EL (cell line): ENCODE measurements around the gene SYT8.

ENCODE experiments used
- DNase-seq: peaks from one replicate; pipeline ENCODE4 v3.0.0-alpha.2; 2016

The SYT8 gene

GRCh38 chr11:1819074-1819473, 15.7 kb upstream of the SYT8 start:
- no peak for DNase-seq

GRCh38 chr11:1820463-1821325, 14.1 kb upstream of the SYT8 start:
- peak; percentile 31 for DNase-seq

DNA sequence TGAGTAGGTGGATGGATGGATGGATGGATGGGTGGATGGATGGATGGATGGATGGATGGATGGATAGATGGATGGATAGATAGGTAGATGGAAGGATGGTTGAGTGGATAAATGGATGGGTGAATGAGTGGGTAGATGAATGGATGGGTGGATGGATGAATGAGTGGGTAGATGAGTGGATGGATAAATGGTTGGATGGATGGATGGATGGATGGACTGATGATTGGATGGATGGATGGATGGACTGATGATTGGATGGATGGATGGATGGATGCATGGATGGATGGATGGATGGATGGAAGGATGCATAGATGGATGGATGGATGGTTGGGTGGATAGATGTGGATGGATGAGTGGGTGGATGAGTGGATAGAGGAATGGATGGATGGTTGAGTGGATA, 13.2 kb upstream of the SYT8 start:
- no peak for DNase-seq

DNA sequence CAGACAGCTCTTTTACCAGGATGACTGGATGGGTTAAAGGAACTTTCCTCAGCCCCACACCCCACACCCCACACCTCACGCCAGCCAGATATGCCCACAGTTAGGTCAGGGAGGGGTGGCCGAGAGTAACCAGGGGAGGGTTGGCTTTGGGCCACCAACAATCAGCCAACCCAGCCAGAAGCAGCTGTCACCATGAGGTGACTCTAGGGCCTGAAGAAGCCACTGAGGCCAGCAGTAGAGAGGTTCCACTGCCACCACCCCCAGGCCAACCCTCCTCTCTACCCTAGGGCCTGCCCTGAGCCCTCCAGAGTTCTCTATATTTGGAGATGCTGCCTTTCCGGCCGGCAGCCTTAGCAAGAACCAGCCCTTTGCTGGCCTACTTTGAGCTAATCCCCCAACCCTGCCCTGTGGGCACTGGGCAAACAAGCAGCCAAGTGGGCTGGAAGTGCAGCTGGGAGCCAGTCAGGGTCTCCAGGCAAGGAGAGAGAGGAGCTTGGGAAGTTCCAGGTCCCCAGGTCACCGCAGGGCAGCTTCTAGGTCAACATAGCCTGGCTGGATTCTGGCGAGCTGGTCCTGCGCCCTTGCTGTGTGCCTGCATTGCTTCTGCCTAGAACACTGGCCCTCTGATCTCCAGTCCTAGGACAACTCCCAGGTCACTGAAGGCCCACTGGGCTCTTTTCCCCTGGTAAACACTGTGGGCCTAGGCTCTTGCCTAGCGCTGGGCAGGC, 12.0 kb upstream of the SYT8 start:
- DNase-seq, result no peak

DNA sequence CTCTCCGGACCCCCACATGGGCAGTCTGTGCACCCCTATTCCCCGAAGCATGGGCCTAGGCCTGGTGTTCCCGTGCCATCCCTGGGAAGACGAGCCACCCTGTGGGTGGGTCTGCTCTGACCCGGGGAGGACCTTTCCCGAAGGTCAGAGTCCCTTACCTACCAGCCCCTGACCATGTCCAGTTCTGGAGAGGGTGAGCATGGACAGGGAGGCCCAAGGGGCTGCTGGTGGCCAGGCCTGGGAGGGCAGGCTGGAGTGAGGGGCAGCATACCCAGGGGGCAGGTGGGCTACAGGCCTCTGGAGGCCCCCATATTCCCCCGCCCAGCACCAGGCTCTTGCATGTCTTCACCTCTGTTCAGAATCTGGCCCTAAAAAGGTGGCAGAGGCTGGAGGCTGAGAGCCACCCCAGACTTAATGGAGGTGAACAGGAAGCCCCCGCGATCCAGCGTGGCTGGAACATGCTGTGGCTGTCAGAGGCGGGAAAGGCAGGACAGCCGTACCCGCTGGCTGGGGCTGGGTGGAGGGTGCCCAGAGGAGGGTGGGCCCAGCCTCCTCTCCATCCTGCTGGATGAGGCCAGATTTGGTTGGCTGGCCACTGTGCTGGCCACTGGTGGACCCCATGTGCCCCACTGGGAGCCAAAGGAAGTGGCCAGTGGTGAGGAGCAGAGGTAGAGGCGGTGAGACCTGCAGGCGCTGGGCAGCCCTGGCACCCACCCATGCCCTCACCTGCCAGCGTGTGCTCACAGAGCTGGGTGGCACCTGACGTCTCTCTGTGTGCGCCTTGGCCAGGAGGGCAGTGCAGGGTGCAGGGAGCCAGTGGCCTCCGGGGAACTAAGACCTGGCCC, 11.2 kb upstream of the SYT8 start:
- DNase-seq, result no peak

- DNase-seq, result no peak
Observed at GRCh38 chr11:1824221-1825038, 10.4 kb upstream of the SYT8 start.

GRCh38 chr11:1825039-1825740, 9.6 kb upstream of the SYT8 start:
- no peak for DNase-seq

GRCh38 chr11:1825785-1826451, 8.9 kb upstream of the SYT8 start:
- no peak for DNase-seq

GRCh38 chr11:1826552-1827094, 8.2 kb upstream of the SYT8 start:
- DNase-seq, result peak; percentile 25

- DNase-seq, result peak; percentile 77
Observed at GRCh38 chr11:1827095-1827813, 7.5 kb upstream of the SYT8 start.

GRCh38 chr11:1827931-1828330, 6.9 kb upstream of the SYT8 start:
- no peak for DNase-seq

DNA sequence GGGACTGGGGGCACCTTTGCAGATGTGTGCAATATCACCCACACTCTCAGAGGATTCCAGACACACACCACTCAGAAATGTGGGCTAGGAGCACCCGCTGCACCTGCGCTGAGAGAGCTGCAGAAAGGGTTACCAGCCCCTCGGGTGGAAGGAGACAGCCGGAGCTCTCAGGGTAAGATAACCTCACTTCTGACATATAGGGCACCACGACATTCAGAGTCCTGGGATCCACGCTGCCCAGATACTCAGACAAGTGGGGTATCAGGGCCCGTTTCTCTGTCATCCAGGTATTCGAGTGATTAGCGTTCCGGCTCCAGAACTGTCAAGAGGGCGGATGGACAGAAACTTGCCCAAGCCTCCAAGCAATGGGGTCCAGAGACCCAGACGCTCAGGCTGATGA, 6.2 kb upstream of the SYT8 start:
- DNase-seq, result no peak

GRCh38 chr11:1829039-1829820, 5.6 kb upstream of the SYT8 start:
- DNase-seq, result peak; percentile 76

DNA sequence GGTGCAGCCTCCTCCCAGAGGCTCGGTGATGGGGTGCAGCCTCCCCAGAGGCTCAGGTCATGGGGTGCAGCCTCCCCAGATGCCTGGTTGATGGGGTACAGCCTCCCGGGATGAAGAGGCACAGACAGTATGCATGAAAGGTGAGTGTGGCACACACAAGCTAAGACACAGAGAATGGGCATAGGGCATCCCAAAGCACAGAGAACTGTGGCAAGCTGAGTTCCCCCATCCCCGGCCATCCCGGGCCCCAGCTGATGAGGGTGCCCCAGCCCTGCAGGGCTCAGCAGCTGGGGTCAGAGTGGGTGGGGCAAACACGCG, 4.8 kb upstream of the SYT8 start:
- no peak for DNase-seq

GRCh38 chr11:1830322-1831223, 4.2 kb upstream of the SYT8 start:
- DNase-seq, result no peak

GRCh38 chr11:1831338-1832210, 3.2 kb upstream of the SYT8 start:
- DNase-seq, result no peak

GRCh38 chr11:1832211-1832919, 2.4 kb upstream of the SYT8 start:
- peak; percentile 19 for DNase-seq
